GM12864 (cell line): ENCODE data around the gene PRR11.

Source experiments
- DNase-seq: peaks from one replicate; pipeline ENCODE4 v3.0.0-alpha.2; 2011; ENCODE audit warnings: low read depth
- H3K4me3 ChIP-seq: 2 replicates; pipeline ENCODE4 v1.5.1; 2011; ENCODE audit warnings: mild to moderate bottlenecking, low read depth, low read length, control low read depth
- TF ChIP-seq, protein P1 (sequence below): IDR thresholded peaks from 2 replicates; pipeline ENCODE4 v1.5.1; 2011; ENCODE audit warnings: low read depth, mild to moderate bottlenecking, moderate library complexity, low read length, control low read depth, inconsistent platforms; ENCODE audit errors: missing control alignments

PRR11 gene

DNA sequence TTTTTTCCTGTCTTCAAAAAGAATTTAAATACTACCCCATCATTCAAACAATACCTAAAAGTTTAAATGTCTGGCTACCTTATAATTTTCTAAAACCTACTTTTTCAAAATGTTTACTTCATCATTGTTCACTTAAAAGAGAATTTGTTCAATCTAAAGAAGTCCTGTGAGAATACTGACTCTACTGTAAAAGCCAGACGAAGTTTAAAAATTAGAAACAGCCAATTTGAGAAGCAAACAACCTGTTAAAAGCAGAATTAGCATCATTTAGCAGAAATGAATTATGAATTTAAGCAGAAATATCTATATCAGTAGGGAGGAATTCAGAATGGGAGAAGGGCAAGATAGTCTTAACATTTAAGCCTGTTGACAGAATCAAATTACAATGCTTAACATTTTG, 2.6 kb upstream of the PRR11 start:
- TF ChIP-seq, protein P1, sequence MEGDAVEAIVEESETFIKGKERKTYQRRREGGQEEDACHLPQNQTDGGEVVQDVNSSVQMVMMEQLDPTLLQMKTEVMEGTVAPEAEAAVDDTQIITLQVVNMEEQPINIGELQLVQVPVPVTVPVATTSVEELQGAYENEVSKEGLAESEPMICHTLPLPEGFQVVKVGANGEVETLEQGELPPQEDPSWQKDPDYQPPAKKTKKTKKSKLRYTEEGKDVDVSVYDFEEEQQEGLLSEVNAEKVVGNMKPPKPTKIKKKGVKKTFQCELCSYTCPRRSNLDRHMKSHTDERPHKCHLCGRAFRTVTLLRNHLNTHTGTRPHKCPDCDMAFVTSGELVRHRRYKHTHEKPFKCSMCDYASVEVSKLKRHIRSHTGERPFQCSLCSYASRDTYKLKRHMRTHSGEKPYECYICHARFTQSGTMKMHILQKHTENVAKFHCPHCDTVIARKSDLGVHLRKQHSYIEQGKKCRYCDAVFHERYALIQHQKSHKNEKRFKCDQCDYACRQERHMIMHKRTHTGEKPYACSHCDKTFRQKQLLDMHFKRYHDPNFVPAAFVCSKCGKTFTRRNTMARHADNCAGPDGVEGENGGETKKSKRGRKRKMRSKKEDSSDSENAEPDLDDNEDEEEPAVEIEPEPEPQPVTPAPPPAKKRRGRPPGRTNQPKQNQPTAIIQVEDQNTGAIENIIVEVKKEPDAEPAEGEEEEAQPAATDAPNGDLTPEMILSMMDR: no peak

DNA sequence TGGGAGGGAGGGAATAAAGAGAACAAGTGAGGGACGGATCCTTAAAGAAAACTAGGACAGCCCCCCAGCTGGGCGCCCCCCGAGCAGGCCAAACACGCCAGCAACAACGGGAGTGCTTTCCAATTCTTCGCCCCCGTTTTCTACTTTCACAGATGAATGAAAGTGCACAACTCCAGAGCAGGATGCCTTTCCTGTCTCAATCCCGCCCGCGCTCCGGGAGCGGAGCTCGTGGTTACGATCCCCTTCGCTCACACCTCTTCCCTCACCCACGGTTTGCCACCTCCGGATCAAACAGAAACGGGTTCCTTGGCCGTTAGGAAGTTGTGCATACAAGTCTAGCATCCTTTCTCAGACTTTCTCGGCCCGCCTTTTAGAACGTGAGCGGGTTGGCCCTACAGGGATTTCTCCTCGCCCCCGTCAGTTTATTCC, 1.2 kb upstream of the PRR11 start:
- TF ChIP-seq, protein P1: no peak
- no peak for DNase-seq

More for the DNA sequence above, 2.6 kb upstream of the PRR11 start:
- H3K4me3 ChIP-seq: peak overlapping the region; percentile 73; the same call in 1 of the 2 replicates
- no peak for DNase-seq

DNA sequence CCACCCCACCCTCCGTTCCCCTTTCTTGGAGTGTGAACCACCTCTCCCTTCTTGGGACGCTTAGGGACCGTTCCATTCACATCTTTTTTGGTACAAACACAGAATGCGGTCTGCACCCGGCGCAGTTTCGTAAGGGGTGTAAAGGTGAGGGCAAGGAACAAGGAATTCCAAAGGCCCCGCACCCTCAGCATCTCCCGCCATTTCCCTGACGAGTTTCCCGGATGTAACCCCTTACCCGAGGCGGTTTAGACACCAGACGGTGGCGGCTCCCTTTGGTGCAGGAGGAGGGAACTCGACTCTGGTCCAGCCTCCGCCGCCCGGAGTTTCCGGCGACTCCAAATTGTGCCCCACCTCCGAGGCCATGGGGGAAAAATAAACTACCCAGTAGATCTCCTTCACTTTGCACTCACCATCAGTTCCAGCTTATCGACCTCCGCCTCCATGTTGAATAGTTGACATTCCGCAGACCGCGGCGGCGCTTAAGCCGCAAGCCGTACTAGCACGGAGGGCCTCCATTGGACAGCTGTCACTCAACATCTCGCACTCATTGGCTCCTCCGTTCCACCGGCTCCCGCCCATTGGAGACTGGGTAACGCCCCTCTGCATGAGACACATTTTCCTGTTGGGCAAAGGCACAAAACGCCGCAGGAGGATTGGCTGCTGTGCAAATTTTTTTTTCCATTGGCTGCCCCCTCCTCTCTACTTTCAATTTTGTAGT, 666 bp upstream of the PRR11 start, which contains the start of gene SKA2:
Gene SKA2, minus strand, starts transcription at position 466 of the 718 bp plus-strand sequence. Its CDS starts 23 bp downstream, at position 443.
- DNase-seq: peak; percentile 42
- TF ChIP-seq, protein P1: no peak
- peak within 1 kb of the TSS; percentile 75 for H3K4me3 ChIP-seq

More for the DNA sequence above, 1.2 kb upstream of the PRR11 start:
- peak overlapping the region; percentile 73 for H3K4me3 ChIP-seq

DNA sequence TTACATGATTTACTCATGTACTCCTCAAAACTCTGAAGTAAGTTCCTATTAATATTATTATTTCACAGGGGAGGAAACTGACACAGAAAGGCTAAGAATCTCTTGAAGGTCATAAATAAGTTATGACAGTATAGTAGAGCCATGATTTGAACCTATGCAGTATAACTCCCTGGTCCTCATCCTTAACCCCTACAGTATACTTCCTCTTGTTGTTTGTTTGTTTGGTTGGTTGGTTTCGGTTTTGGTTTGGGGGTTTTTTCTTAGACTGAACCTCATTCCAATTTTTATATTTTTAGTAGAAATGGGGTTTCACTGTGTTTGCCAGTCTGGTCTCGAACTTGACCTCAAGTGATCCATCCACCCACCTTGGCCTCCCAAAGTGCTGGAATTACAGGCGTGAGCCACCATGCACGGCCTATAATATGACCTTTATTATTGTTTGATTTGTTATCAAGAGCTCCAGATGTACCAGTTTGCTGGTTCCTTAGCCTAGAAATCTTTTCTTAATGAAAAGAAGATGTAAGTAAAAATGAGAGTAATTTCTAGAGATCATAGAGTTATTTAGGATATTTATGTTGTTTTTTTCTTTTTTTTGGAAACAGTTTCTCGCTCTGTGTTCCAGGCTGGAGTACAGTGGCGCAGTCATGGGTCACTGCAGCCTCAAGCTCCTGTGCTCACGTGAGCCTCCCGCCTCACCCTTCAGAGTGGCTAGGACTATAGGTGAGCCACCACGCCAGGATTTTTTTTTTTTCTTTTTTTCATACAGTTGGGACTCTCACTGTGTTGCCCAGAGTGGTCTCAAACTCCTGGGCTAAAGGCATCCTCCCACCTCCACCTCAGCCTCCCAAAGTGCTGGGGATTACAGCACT, 4.8 kb downstream of the PRR11 start:
- peak overlapping the region; percentile 23; the same call in 1 of the 2 replicates for H3K4me3 ChIP-seq
- DNase-seq: peak; percentile 49
- TF ChIP-seq, protein P1: no peak

DNA sequence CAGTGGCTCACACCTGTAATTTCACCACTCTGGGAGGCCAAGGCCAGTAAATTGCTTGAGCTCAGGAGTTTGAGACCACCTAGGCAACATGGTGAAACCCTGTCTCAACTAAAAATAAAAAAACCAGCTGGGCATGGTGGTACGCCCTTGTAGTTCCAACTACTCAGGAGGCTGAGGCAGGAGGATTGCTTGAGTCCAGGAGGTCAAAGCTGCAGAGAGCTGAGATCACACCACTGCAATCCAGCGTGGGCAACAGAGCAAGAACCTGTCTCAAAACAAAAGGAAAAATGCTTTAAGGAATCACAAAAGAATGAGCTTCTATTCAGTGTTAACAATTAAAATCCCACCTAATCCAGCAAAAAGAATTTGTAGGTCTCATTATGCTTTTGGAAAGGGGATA, 5.9 kb downstream of the PRR11 start:
- TF ChIP-seq, protein P1: no peak
- no peak for DNase-seq
- no peak overlapping the region for H3K4me3 ChIP-seq

DNA sequence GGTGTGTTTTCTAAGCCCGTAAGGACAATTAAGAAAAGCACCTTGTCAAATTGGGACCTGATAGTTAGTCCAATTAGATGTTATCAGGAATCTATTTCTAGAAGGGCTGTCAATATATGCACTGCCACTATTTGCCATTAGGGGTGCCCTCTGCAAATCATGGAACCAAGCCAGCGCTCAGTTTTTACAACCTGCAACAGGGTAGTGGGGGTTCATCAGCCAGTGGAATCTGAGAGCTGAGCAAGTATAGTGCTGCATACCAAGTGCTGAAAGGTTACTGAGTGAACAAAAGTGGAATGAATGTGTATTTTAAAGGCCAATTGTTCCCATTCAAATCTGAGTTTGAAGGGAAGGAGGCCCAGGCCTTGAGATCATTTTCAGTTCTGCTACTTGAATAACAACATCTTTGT, 10.4 kb downstream of the PRR11 start:
- TF ChIP-seq, protein P1: peak; percentile 74
- no peak for DNase-seq
- H3K4me3 ChIP-seq: no peak overlapping the region
